Glomerular visceral epithelial cell (primary cell): Measurements from ENCODE around the gene GTF2IRD1.
"Not testable (repeated sequence)": the region's sequence is repeated elsewhere in the genome, so short reads cannot be mapped to it uniquely, and the experiment has no call there.

Experiments
- DNase-seq: peaks from one replicate; pipeline ENCODE4 v3.0.0-alpha.2; 2016; ENCODE audit errors: extremely low spot score

Gene GTF2IRD1

DNA sequence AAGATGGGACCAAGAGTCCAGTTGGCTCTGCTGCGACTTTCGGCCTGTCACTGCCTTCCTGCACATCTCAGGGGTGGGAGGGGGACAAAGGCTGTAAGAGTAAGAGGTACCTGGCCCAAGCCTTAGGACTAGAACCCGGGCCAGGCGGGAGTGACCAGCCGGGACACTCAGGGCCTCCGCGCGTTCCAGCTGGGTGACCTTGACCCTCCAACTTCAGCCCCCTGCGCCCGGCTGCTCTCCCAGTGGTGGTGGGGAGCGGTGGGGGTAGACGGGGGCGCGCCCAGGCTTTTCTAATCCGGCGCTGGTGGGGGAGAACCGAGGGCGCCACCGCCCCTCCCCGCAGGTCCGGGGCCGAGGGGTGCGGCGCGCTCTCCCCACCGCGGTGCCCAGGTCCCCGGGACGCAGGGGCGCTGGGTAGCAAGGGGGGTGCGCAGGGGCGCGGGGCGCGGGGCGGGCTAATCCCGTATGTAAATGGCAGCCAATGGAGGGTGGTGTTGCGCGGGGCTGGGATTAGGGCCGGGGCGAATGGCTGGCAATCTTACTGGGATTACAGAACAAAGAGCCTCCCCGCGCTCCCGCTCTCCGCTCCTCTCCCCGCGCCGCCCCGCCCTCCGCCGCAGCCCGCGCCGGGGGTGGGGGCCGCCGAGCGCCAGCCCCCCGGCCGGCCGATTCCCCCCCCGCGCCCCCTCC, at the start of gene GTF2IRD1:
Gene GTF2IRD1, plus strand, starts transcription at position 585 of the 690 bp plus-strand sequence. CDS start 54,175 bp downstream, outside the sequence.
- peak; percentile 76 for DNase-seq

- no peak for DNase-seq
Observed at GRCh38 chr7:74404388-74404700, 49.4 kb upstream of the GTF2IRD1 start.

DNA sequence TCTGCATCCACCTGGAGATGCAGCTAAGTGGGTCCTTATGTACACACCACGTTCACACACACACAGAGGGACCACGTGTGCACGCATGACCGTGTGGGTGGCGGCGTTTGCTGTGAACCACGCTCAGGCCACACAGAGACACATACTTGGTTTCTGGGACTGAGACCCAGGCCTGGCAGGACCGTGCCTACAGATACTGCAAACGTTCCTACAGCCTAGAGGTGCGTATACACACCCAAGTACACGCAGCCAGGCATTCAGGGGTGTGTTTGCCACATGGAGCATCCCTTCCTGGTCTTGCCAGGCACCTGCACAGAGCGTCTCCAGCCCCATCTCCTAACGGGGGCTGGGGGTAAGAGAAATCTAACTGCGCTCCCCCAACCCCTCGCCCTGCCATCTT, 49.0 kb upstream of the GTF2IRD1 start:
- DNase-seq = no peak

- DNase-seq = no peak
Observed at GRCh38 chr7:74405191-74405898, 48.4 kb upstream of the GTF2IRD1 start.

DNA sequence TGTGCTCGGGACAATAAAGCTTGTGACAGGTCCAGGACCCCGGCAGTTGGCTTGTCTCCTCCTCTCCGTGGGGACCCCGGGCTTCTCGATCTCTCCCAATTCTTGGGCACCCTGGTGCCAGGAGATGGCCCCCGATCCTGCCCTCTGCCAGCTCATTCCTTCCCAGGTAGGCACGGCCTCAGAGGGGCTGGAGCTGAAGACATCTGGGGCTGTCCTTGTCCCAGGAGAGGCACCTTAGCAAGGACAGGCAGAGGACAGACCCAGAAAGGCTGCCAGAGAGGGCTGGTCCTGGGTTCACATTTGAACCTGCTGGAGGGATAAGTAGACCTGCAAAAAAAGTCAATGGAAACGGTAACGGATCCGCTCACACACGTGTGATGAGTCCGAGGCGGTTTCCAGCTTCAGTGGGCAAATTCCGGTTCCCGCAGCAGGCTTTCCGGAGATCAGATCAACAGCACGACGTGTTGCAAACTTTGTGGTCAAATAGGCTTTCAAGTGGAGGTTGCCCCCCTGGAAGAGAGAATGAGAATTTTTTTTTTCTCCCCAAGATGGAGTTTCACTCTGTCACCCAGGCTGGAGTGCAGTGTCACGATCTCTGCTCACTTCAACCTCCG, 47.7 kb upstream of the GTF2IRD1 start:
- DNase-seq = no peak

GRCh38 chr7:74407958-74408357, 45.7 kb upstream of the GTF2IRD1 start:
- DNase-seq = no peak

DNA sequence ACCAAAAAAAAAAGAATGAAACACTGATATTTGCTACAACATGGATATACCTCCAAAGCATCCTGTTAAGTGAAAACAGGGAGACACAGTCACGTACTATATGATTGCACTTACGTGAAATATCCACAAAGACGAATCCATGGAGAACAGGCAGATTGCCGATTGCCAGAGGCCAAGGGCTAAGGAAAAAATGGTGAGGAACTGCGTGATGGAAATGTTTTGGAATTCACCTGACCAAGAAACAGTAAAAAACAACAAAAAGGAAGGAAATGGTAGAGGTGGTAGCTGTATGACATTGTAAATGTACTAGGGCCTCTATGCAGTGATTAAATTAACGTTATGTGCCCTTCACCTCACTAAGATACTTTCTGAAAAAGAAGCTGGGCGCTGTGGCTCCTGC, 44.1 kb upstream of the GTF2IRD1 start:
- DNase-seq = no peak

GRCh38 chr7:74410772-74411171, 42.9 kb upstream of the GTF2IRD1 start:
- no peak for DNase-seq

DNA sequence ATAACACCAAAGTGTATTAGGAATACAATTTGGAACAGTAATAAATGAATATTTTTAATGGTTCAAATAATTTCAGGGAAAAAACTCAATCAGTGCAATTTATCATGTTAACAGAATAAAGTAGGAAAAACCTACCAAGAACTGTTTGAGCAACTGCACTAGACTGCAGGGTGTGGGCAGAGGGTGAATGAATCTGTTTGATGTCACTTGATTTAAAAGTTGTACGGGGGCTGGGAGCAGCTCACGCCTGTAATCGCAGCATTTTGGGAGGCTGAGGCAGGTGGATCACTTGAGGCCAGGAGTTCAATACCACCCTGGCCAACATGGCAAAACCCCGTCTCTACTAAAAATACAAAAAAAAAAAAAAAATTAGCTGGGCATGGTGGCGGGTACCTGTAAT, 42.1 kb upstream of the GTF2IRD1 start:
- DNase-seq = not testable (repeated sequence)

GRCh38 chr7:74412056-74412455, 41.6 kb upstream of the GTF2IRD1 start:
- DNase-seq = no peak

GRCh38 chr7:74412603-74413002, 41.1 kb upstream of the GTF2IRD1 start:
- DNase-seq = no peak

- DNase-seq = not testable (repeated sequence)
Observed at GRCh38 chr7:74414595-74415333, 38.9 kb upstream of the GTF2IRD1 start.

GRCh38 chr7:74417419-74417971, 36.2 kb upstream of the GTF2IRD1 start:
- DNase-seq = peak; percentile 64

GRCh38 chr7:74418076-74418475, 35.6 kb upstream of the GTF2IRD1 start:
- no peak for DNase-seq

- no peak for DNase-seq
Observed at GRCh38 chr7:74418538-74418937, 35.2 kb upstream of the GTF2IRD1 start.

GRCh38 chr7:74419232-74419631, 34.5 kb upstream of the GTF2IRD1 start:
- not testable (repeated sequence) for DNase-seq

DNA sequence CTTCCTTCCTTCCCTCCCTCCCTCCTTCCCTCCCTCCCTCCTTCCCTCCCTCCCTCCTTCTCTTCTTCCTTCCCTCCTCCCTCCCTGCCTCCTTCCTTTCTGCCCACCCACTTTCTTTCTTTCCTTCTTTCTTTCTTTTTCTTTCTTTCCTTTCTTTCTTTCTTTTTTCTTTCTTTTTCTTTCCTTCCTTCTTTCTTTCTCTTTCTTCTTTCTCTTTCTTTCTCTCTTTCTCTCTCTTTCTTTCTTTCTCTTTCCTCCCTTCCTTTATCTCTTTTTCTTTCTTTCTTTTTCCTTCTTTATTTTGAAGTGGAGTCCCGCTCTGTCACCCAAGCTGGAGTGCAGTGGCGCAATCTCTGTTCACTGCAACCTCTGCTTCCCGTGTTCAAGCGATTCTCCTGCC, 33.7 kb upstream of the GTF2IRD1 start:
- DNase-seq = no peak

GRCh38 chr7:74424291-74424880, 29.3 kb upstream of the GTF2IRD1 start:
- DNase-seq = no peak

DNA sequence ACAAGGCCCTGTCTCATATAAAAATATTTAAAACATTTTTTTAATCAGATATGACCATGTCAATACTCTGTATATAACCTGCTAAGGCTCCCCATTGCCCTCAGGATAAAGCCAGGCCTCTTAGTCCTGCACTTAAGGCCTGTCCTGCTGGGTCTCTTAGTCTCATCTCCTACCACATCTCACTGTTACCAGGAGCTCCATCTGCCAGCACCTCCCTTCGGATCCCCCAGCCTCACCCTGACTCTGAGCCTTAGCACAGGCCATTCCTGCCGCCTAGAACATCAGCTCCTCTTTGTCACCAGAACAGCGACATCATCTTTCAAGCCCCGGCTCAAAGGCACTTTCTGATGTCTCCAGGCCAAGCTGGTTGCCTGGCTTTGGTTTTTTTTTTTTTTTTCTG, 25.7 kb upstream of the GTF2IRD1 start:
- DNase-seq = no peak

GRCh38 chr7:74429153-74429747, 24.5 kb upstream of the GTF2IRD1 start:
- DNase-seq = peak; percentile 87

DNA sequence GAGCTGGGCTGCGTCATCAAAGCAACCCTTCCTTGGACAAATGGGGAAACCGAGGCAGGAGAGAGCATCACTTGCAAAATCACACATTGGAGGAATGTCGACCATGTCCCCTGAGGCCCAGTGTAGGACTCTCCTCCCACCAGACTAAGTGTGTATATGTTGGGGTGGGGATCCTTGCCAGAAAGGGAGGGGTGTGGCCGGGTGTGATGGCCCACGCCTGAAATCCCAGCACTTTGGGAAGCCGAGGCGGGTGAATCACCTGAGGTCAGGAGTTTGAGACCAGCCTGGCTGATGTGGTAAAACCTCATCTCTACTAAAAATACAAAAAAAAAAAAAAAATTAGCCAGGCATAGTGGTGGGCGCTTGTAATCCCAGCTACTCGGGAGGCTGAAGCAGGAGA, 23.3 kb upstream of the GTF2IRD1 start:
- peak; percentile 70 for DNase-seq
